Measurements from ENCODE around the gene KLHDC4.

DNA sequence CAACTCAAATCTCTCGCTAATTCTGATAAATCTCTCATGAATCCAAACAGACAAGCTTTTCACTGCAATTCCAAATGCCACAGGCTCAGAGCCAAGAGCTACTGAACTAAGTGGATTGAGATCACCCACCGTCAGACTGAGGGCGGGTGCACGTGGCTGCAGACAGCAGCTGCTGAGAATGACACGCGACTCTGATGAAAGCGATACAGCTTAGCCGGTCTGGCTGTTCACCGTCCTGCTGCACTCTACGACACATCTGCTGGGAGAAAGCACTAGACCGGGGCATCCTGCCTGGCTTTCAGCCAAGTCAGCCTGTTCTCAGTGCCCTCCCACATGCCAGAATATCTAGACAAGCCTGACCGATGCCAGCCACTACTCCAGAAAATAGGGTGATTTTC, 42.6 kb downstream of the KLHDC4 start:
- TF ChIP-seq POLR2AphosphoS5 (IDR thresholded peaks at IDR 0.05; ENCODE audit: low read depth, low read length) (no peak), POLR2A (IDR thresholded peaks at IDR 0.05; ENCODE audit: low read depth, low read length) (no peak)

Measured in GM12892 (cell line).